Fibroblast of skin of right quadriceps (primary cell): Measurements from ENCODE around the gene TRAPPC2L.

ENCODE experiments used
- DNase-seq: peaks from one replicate; pipeline ENCODE4 v3.0.0-alpha.2; 2013

The TRAPPC2L gene

GRCh38 chr16:88839745-88840599 lies 17.0 kb upstream of the TRAPPC2L start:
- DNase-seq: no peak

- DNase-seq: no peak
These were observed 16.2 kb upstream of the TRAPPC2L start for GRCh38 chr16:88840600-88841215.

- DNase-seq: no peak
These were observed 15.2 kb upstream of the TRAPPC2L start for GRCh38 chr16:88841521-88842307.

GRCh38 chr16:88842308-88842756 lies 14.6 kb upstream of the TRAPPC2L start:
- no peak for DNase-seq

GRCh38 chr16:88842806-88843205 lies 14.1 kb upstream of the TRAPPC2L start:
- no peak for DNase-seq

- no peak for DNase-seq
These were observed 13.7 kb upstream of the TRAPPC2L start for GRCh38 chr16:88843256-88843655.

GRCh38 chr16:88844419-88845036 lies 12.4 kb upstream of the TRAPPC2L start:
- DNase-seq: no peak

- DNase-seq: no peak
These were observed 10.8 kb upstream of the TRAPPC2L start for GRCh38 chr16:88846088-88846487.

GRCh38 chr16:88847654-88848053 lies 9.3 kb upstream of the TRAPPC2L start:
- no peak for DNase-seq

- DNase-seq: no peak
These were observed 8.4 kb upstream of the TRAPPC2L start for GRCh38 chr16:88848557-88848956.

- no peak for DNase-seq
These were observed 6.3 kb upstream of the TRAPPC2L start for GRCh38 chr16:88850531-88851199.

- no peak for DNase-seq
These were observed 5.3 kb upstream of the TRAPPC2L start for GRCh38 chr16:88851616-88852015.

- DNase-seq: no peak
These were observed 3.5 kb upstream of the TRAPPC2L start for GRCh38 chr16:88853325-88853941.

- no peak for DNase-seq
These were observed 2.4 kb upstream of the TRAPPC2L start for GRCh38 chr16:88854306-88855111.

- DNase-seq: no peak
These were observed 1.8 kb upstream of the TRAPPC2L start for GRCh38 chr16:88855176-88855575.

- no peak for DNase-seq
These were observed 1.2 kb upstream of the TRAPPC2L start for GRCh38 chr16:88855736-88856121.

- no peak for DNase-seq
These were observed 652 bp upstream of the TRAPPC2L start for GRCh38 chr16:88856122-88856827.

GRCh38 chr16:88857728-88858339 lies 907 bp downstream of the TRAPPC2L start:
- peak; percentile 63 for DNase-seq

GRCh38 chr16:88859381-88860091 lies 2.6 kb downstream of the TRAPPC2L start:
- DNase-seq: no peak
